Measurements from ENCODE around the gene GPER1.

The GPER1 gene

GRCh38 chr7:1091644-1092027 lies 3.7 kb downstream of the GPER1 start:
- no peak for DNase-seq

DNA sequence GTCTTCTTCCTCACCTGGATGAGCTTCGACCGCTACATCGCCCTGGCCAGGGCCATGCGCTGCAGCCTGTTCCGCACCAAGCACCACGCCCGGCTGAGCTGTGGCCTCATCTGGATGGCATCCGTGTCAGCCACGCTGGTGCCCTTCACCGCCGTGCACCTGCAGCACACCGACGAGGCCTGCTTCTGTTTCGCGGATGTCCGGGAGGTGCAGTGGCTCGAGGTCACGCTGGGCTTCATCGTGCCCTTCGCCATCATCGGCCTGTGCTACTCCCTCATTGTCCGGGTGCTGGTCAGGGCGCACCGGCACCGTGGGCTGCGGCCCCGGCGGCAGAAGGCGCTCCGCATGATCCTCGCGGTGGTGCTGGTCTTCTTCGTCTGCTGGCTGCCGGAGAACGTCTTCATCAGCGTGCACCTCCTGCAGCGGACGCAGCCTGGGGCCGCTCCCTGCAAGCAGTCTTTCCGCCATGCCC lies 4.3 kb downstream of the GPER1 start:
- DNase-seq = no peak

GRCh38 chr7:1092806-1093501 lies 5.0 kb downstream of the GPER1 start:
- DNase-seq = no peak

- no peak for DNase-seq
Observed at GRCh38 chr7:1093502-1093843, 5.6 kb downstream of the GPER1 start.

DNA sequence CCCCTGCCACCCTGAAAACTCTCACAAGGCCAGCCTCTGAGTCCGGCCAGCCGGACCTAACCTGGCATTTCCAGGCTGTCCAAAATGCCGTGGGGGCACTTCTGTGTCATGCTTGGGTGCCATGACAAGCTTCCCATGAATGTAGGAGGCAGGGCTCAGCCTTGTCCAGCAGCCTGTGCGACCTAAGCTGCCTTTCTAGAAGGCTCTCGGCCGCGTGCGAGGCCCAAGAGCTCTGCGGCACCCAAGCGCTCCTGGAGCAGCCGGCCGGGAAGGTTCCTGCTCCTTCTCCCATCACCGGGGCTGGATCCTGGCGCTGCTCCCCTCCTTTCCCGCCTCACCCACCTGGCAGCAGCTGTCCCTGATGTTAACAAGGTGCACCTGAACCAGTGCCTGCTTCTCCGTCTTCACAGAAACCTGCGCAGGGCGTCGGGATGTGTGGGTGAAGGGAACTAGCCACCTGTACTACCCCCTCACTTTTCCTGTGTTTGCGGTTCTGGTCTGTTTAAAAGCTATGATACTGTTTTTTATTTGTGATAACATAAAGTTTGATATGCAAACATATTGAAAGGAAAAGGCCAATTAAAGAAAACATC lies 6.1 kb downstream of the GPER1 start:
- no peak for DNase-seq

DNA sequence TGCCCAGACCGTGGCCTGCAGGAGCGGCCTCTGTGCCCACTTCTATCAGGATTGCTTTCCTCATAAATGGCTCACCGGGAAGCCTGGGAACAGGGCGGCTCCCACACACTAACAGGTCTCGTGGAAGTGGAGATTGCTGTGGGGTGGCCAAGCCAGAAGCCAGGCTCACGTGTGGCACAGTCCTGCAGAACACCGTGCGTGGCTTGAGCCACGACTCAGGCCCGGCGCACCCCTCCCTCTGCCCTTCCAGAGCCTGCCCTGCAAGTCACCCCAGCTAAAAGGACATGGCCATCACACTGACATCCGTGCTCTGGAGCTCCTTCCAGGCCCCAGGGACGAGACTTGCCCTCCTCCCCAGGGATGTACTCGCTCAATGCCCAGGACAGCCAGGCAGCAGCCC lies 7.0 kb downstream of the GPER1 start:
- no peak for DNase-seq

- no peak for DNase-seq
Observed at GRCh38 chr7:1095621-1096155, 7.8 kb downstream of the GPER1 start.

- peak; percentile 63 for DNase-seq
Observed at GRCh38 chr7:1096156-1097119, 8.5 kb downstream of the GPER1 start.

DNA sequence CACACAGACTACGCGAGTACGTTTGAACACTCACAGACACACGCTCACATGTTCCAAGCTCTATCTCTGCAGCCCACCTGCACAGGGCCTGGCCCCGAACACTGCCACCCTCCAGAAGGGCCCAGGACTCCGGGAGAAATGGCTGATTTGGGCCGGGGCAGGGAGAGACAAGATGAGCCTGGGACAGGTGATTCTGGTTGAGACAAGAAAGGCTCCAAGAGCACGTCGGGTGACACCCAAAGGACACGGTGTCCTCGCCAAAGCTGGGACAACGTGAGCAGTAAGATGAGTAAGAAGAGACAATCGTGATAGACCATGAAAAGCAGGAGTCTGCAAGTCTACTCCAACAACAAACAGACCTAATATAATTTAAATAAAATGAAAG lies 9.2 kb downstream of the GPER1 start:
- no peak for DNase-seq

- DNase-seq = no peak
Observed at GRCh38 chr7:1098243-1099153, 10.6 kb downstream of the GPER1 start.

- no peak for DNase-seq
Observed at GRCh38 chr7:1099154-1099542, 11.2 kb downstream of the GPER1 start.

GRCh38 chr7:1099637-1100036 lies 11.7 kb downstream of the GPER1 start:
- DNase-seq = no peak

GRCh38 chr7:1100386-1100785 lies 12.5 kb downstream of the GPER1 start:
- no peak for DNase-seq

DNA sequence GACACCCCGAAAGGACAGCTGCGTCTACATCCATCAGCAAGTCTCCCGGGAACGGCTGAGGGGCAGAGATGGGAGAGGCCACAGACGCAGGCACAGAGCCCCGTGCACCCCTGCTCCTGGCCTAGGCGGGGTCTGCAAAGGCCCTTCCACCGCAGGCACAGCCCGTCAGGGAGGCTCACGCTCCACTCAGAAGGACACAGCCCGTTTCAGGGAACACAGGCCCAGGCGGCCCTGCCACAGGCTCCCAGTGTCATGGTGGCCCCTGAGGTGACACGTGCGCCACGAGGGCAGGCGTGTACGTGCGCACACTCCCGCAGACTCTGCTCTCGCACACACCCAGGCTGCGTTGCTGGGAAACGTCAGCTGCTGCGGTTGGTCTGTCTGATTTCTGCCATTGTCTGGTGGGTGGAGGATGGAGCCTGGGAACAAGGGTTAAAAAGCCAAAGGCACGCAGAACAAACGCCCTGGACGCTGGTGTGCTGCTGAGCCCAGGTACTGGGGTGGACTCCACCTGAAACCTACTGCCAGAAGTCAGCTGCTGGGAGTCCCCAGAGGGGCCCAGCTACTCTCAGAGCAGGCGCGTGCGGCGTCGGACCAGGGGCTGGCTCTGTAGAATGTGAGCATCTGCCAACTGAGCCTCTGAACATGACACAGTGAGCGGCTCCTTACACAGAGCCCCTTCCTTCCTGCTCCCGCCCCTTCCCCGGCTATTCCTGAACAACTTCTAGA lies 13.1 kb downstream of the GPER1 start:
- no peak for DNase-seq

DNA sequence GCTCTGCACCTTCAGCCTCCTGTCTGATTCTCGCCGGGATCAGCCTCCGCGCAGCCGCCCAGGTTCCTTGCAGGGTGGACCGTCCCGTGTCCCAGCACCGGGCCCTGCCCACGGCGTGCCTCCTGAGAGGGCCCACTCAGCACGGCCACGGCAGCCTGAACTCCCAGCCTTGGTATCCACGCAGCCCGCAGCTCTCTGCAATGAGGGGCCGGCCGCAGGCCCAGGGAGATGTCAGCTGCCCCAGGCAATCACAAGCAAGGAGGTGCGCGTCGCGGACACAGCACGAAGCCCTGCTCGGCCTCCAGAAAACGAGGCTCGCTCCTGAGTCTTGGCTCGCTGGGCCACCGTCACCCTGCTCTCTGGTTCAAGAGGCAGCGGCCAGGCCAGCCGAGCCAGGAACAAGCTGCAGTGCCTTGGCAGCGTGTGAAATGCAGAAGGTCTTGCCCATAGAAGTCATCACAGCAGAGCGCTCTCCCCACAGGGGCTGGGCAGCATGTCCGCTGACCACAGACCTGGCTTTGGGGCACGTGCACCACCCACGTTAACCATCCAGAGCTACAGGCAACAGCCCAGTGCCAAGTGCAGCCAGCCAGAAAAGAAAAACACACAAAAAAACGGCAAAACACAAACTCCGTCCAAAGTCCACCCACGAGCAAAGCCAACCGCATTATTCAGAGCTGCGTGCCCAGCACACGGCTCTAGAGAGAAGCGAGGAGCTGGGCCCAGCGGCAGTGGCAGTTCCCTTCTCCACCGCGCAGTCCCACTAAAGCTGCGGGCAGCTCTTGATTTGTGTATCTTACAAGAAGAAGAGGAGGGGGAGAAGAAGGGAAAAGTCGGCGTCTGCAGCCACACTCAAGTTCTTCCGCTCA lies 13.9 kb downstream of the GPER1 start:
- no peak for DNase-seq

- no peak for DNase-seq
Observed at GRCh38 chr7:1103009-1103788, 15.3 kb downstream of the GPER1 start.

- no peak for DNase-seq
Observed at GRCh38 chr7:1103789-1104515, 16.0 kb downstream of the GPER1 start.

- DNase-seq = no peak
Observed at GRCh38 chr7:1104516-1105179, 16.7 kb downstream of the GPER1 start.

DNA sequence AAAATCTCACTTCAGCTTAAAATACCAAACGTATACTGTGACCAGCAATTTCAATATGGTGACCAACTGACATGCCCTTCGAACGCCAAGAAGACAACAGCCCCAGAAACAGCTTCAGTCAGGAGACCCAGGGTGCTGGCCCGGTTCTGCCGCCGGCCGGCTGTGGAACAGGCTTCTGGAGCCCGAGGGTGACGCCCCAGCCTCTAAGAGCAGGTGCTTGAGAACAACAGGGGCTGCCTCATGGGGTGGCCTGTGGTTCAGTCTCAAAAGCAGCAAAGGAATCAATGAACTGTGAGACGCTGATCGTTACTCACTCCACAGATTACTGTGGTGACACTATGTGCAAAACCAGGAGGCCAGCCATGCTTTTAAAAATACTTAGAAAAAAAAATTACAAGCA lies 17.3 kb downstream of the GPER1 start:
- DNase-seq = no peak
